HepG2 (cell line): ENCODE results near the gene MBLAC2.

Experiments used
- POLR2A ChIP-seq, 2 experiments: IDR thresholded peaks; 2 replicates each; pipeline ENCODE4 v1.6.1; 2011; ENCODE audit warnings: low read depth in 2 of 2, low read length in 2 of 2, mild to moderate bottlenecking in 1 of 2, moderate library complexity in 1 of 2; ENCODE audit not compliant: insufficient read depth in 1 of 2
- PPARG ChIP-seq: conservative IDR thresholded peaks from 2 replicates; pipeline ENCODE4 v1.6.1; 2016; ENCODE audit warnings: missing biosample characterization, missing genetic modification reagents
- RERE ChIP-seq: IDR thresholded peaks from 2 replicates; pipeline ENCODE4 v1.6.1; 2016; ENCODE audit warnings: low read depth, missing genetic modification reagents, missing compliant biosample characterization
- ZBTB40 ChIP-seq, 2 experiments: fragments of 450-650 bp in 1 of 2; sonication (generic) in 1 of 2; formaldehyde crosslinking in 1 of 2; IDR thresholded peaks; 2 replicates each; pipeline versions ENCODE4 v1.6.1 to v1.8.0; 2016 to 2022; ENCODE audit warnings: antibody characterized with exemption in 1 of 2, mild to moderate bottlenecking in 1 of 2, missing genetic modification reagents in 1 of 2

DNA sequence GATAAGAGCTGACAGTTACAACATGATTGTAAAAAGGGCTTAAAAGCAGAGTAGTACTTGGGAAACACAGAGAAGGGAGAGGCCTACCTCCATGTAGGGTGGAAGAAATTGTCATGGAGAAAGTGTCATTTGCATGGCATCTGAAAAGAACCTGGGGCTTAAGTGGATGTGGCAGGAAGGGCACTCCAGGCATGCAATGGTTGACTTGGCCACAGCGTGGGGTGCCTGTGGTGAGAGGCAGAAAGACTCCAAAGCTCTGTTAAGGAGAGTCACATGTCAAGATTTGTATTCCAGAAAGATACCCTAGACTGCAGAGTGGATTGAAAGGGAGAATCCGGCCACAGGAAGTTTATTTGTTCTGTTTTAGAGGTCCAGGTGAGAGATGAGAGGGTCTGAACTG, 2.5 kb upstream of the MBLAC2 start:
- TF ChIP-seq PPARG (CRISPR knock-in tag) (no peak), ZBTB40 (IDR thresholded peaks at IDR 0.05) (no peak), ZBTB40 (CRISPR knock-in tag; IDR thresholded peaks at IDR 0.05) (no peak), POLR2A (IDR thresholded peaks at IDR 0.05; ENCODE audit: insufficient read depth in 1 of 2, low read depth in 2 of 2, low read length in 2 of 2) (no peak), RERE (CRISPR knock-in tag) (no peak)
